Endothelial cell of umbilical vein (primary cell): Measurements from ENCODE around the gene SZT2. TPM values are rescaled to one million over a fixed set of nuclear protein-coding genes. Genes with fewer than 3 reads are reported as not detected.
A peak's percentile ranks its signal among the peaks of the same experiment; 100 is the strongest.

Source experiments
- BruUV-seq: library from RNA; stranded (reverse); fragments of 400-500 nt; replicated peaks from 2 replicates; lab custom pipeline; 2021; lab: Mats Ljungman, UMichigan
- CTCF ChIA-PET: fragments of 300-600, 350-600 bp; sonication (Branson Sonifier 250); formaldehyde crosslinking; loops from one replicate; lab custom pipeline; 2021; ENCODE audit warnings: antibody characterized with exemption, inconsistent platforms; lab: Charles Lee
- POLR2A ChIA-PET: fragments of 300-600, 350-600 bp; sonication (Branson Sonifier 250); formaldehyde crosslinking; loops from one replicate; lab custom pipeline; 2021; ENCODE audit warnings: antibody characterized with exemption, inconsistent platforms; lab: Charles Lee
- DNase-seq: peaks from one replicate; pipeline ENCODE4 v3.0.0-alpha.2; 2011; ENCODE audit warnings: low read depth, low spot score
- FAIRE-seq: peaks from 2 replicates; lab custom pipeline; 2011; peaks lifted over from hg19 to GRCh38; lab: Jason Lieb, UNC
- H2AFZ ChIP-seq: 2 replicates; pipeline ENCODE4 v1.6.0; 2012; ENCODE audit warnings: low read depth, low read length, control low read depth, inconsistent platforms
- H3K27ac ChIP-seq: 2 replicates; pipeline ENCODE4 v1.5.1; 2011; ENCODE audit warnings: low read depth, mild to moderate bottlenecking, control low read depth, low read length, moderate library complexity; ENCODE audit not compliant: insufficient read depth
- H3K27me3 ChIP-seq, 2 experiments: 2 replicates each; pipeline versions ENCODE4 v1.6.0 to v1.6.1; 2011; ENCODE audit warnings: low read length in 2 of 2, mixed read lengths in 1 of 2; ENCODE audit not compliant: control insufficient read depth in 2 of 2, insufficient read depth in 2 of 2
- H3K36me3 ChIP-seq, 2 experiments: 2 replicates in 1 of 2; 3 replicates in 1 of 2; pipeline ENCODE4 v1.5.1; 2011; ENCODE audit warnings: low read length in 2 of 2, mild to moderate bottlenecking in 1 of 2, moderate library complexity in 1 of 2; ENCODE audit not compliant: control insufficient read depth in 2 of 2, insufficient read depth in 2 of 2; ENCODE audit errors: extremely low read depth in 1 of 2
- H3K4me1 ChIP-seq: 3 replicates; pipeline ENCODE4 v1.5.1; 2011; ENCODE audit warnings: mild to moderate bottlenecking, low read length; ENCODE audit not compliant: control insufficient read depth, insufficient read depth; ENCODE audit errors: extremely low read depth
- H3K4me2 ChIP-seq: 2 replicates; pipeline ENCODE4 v1.6.1; 2011; ENCODE audit warnings: low read length, control low read depth, mixed read lengths; ENCODE audit not compliant: insufficient read depth
- H3K4me3 ChIP-seq, 3 experiments: fragments of 200-600 bp in 1 of 3; sonication (generic), shearing (Covaris generic) in 1 of 3; replicated peaks in 1 of 3; 2 replicates each; pipeline ENCODE4 v1.5.1; 2011 to 2016; ENCODE audit warnings: control low read depth in 3 of 3, low read length in 3 of 3, mild to moderate bottlenecking in 2 of 3, inconsistent platforms in 1 of 3, low read depth in 1 of 3, moderate library complexity in 1 of 3; ENCODE audit not compliant: insufficient read depth in 1 of 3
- H3K79me2 ChIP-seq: 2 replicates; pipeline ENCODE4 v1.6.0; 2012; ENCODE audit warnings: low read length, inconsistent platforms; ENCODE audit not compliant: control insufficient read depth, insufficient read depth
- H3K9ac ChIP-seq: replicated peaks from 2 replicates; pipeline ENCODE3; 2011; ENCODE audit warnings: low read length, control low read depth; ENCODE audit not compliant: insufficient read depth; ENCODE audit errors: extremely low read depth
- H3K9me1 ChIP-seq: replicated peaks from 3 replicates; pipeline ENCODE4 v1.6.0; 2011; ENCODE audit warnings: mild to moderate bottlenecking, low read length; ENCODE audit not compliant: control insufficient read depth, insufficient read depth; ENCODE audit errors: extremely low read depth
- H3K9me3 ChIP-seq: replicated peaks from 2 replicates; pipeline ENCODE4 v1.5.1; 2012; ENCODE audit warnings: low read length, inconsistent platforms; ENCODE audit not compliant: control insufficient read depth, insufficient read depth
- H4K20me1 ChIP-seq: replicated peaks from 2 replicates; pipeline ENCODE3; 2011; ENCODE audit warnings: mild to moderate bottlenecking, low read length; ENCODE audit not compliant: control insufficient read depth, insufficient read depth; ENCODE audit errors: extremely low read depth
- POLR2A ChIP-seq: IDR thresholded peaks from 2 replicates; pipeline ENCODE4 v1.6.1; 2012; ENCODE audit warnings: low read depth, mild to moderate bottlenecking, control low read depth, low read length
- POLR2AphosphoS5 ChIP-seq: IDR thresholded peaks from 2 replicates; pipeline ENCODE4 v1.6.1; 2012; ENCODE audit warnings: low read depth, mild to moderate bottlenecking, control low read depth, low read length, moderate library complexity; ENCODE audit not compliant: insufficient read depth
- dilution Hi-C: fragments of 300-500 bp; cut with MboI; formaldehyde crosslinking; loops from one replicate; pipeline ENCODE4 v1.15.0; 2019; ENCODE audit warnings: low sequenced_read_pairs; ENCODE audit not compliant: extremely low pct_ligation_motif_present
- intact Hi-C: fragments of 100-400 bp; cut with micrococcal nuclease; formaldehyde crosslinking; loops from one replicate; pipeline ENCODE4 v1.10.0; 2022
- polyA plus RNA-seq, 4 experiments: library from polyadenylated mRNA; depleted of rRNA in 3 of 4; stranded (reverse) in 3 of 4; unstranded in 1 of 4; fragments of >200 nt; gene quantifications; 2 replicates each; pipeline versions ENCODE4 v1.2.1 to v1.2.3, GENCODE V29; 2011 to 2012; ENCODE audit warnings: missing spikeins in 1 of 4
- total RNA-seq: library from RNA; stranded (reverse); gene quantifications from 2 replicates; pipeline ENCODE4 v1.2.3, GENCODE V29; 2021
- TF ChIP-seq, protein P1 (sequence below), 2 donors: IDR thresholded peaks; 1 replicate in 1 of 2; 2 replicates in 1 of 2; pipeline ENCODE4 v1.5.1; 2011; ENCODE audit warnings: low read length in 2 of 2, mild to moderate bottlenecking in 2 of 2, moderate library complexity in 2 of 2, control low read depth in 1 of 2, inconsistent platforms in 1 of 2, low read depth in 1 of 2; ENCODE audit not compliant: insufficient read depth in 1 of 2; ENCODE audit errors: extremely low read depth in 1 of 2

The SZT2 gene
- total and polyA plus RNA-seq, 2 donors (not counting 3 experiments of a cell fraction or from before 2014, with no cell fraction given) = 11.4 to 49.9 TPM

DNA sequence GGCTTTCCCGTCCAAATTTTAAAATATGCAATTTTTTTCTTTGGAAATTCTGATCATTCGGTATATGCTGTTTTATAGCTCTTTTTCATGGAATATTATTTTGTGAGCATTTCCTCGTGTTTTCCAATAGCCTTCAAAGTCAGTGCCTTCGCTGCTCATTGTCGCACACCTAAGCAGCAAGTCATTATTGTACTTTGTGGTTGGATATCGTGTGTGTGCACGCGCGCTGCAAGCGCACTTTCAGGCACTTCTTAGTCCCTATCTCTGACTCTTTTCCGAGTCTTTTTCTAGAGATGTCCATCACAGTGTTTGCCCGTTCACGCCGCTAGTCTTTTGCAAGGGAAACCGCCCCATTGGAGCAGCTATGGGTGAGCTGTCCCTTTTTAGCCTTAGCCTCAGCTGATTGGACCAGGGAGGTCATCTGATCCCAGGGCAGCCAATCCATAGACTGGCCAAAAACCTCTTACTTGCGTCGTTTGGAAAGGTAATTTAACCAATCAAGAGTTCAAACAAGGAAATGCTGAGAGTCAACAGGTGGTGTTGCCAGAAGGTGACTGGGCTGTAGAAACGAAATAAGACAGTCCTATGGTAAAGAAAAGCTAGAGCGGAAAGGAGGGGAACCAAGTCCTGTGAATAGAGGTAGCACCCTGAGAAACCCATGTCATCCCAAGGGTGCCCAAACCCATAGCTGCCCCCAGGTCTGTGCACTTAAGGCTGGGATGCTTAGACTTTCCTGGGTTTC, 64.7 kb downstream of the SZT2 start:
- Histone ChIP-seq H4K20me1 (no peaks in the 10 kb centered on the region), H3K4me1 (peaks cover 43% of the 10 kb centered on the region), H3K4me3 (peak overlapping the region; percentile 19 to 72 (median 67)), H2AFZ (peak overlapping the region; percentile 58), H3K27ac (peak overlapping the region; percentile 55), H3K4me2 (peak overlapping the region; percentile 94), H3K9me1 (no peaks in the 10 kb centered on the region), H3K36me3 (peaks cover 18 to 24% of the 10 kb centered on the region in 2 experiments), H3K79me2 (peaks cover 26% of the 10 kb centered on the region), H3K27me3 (no peaks in the 10 kb centered on the region), H3K9ac (peak overlapping the region; percentile 76), H3K9me3 (no peaks in the 10 kb centered on the region)
- dilution Hi-C loops (no loop called here), intact Hi-C loops (loop anchor here (1.0 kb wide), 3 partner anchors 18 to 253 kb away; partner anchors contain the start of gene ST3GAL3)
- FAIRE-seq (peak; percentile 94), DNase-seq (peak; percentile 86)
- TF ChIP-seq POLR2A (peak; percentile 88), POLR2AphosphoS5 (peak; percentile 68)
- TF ChIP-seq, protein P1, sequence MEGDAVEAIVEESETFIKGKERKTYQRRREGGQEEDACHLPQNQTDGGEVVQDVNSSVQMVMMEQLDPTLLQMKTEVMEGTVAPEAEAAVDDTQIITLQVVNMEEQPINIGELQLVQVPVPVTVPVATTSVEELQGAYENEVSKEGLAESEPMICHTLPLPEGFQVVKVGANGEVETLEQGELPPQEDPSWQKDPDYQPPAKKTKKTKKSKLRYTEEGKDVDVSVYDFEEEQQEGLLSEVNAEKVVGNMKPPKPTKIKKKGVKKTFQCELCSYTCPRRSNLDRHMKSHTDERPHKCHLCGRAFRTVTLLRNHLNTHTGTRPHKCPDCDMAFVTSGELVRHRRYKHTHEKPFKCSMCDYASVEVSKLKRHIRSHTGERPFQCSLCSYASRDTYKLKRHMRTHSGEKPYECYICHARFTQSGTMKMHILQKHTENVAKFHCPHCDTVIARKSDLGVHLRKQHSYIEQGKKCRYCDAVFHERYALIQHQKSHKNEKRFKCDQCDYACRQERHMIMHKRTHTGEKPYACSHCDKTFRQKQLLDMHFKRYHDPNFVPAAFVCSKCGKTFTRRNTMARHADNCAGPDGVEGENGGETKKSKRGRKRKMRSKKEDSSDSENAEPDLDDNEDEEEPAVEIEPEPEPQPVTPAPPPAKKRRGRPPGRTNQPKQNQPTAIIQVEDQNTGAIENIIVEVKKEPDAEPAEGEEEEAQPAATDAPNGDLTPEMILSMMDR (IDR thresholded peaks at IDR 0.05; ENCODE audit: extremely low read depth in 1 of 2, insufficient read depth in 1 of 2, low read depth in 1 of 2, low read length in 2 of 2) = no peak
- ChIA-PET POLR2A (interaction anchor here (0.7 to 1.4 kb wide), 5 partner anchors 10 to 196 kb away, joined by 3 to 7 read pairs (median 4); partner anchors contain the start of gene KDM4A), CTCF (interaction anchor here (1.0 to 2.5 kb wide), 7 partner anchors 9 to 227 kb away, joined by 3 to 12 read pairs (median 4); partner anchors contain the start of gene PTPRF)
- BruUV-seq = TSS peak; percentile 83
